Activated CD4-positive, alpha-beta T cell treated with anti-CD3 and anti-CD28 coated beads, Interleukin-10, Interleukin-2, amounts not matched to agents 100 ng/mL and 50 ng/mL, durations not matched to agents 16 hours and 8 hours (primary cell): Measurements from ENCODE around the gene MTFP1.
A peak's percentile ranks its signal among the peaks of the same experiment; 100 is the strongest.
"Not testable (repeated sequence)": the region's sequence is repeated elsewhere in the genome, so short reads cannot be mapped to it uniquely, and the experiment has no call there.

ENCODE experiments used
- DNase-seq: peaks from one replicate; pipeline ENCODE4 v3.0.0-alpha.2; 2020

The MTFP1 gene

DNA sequence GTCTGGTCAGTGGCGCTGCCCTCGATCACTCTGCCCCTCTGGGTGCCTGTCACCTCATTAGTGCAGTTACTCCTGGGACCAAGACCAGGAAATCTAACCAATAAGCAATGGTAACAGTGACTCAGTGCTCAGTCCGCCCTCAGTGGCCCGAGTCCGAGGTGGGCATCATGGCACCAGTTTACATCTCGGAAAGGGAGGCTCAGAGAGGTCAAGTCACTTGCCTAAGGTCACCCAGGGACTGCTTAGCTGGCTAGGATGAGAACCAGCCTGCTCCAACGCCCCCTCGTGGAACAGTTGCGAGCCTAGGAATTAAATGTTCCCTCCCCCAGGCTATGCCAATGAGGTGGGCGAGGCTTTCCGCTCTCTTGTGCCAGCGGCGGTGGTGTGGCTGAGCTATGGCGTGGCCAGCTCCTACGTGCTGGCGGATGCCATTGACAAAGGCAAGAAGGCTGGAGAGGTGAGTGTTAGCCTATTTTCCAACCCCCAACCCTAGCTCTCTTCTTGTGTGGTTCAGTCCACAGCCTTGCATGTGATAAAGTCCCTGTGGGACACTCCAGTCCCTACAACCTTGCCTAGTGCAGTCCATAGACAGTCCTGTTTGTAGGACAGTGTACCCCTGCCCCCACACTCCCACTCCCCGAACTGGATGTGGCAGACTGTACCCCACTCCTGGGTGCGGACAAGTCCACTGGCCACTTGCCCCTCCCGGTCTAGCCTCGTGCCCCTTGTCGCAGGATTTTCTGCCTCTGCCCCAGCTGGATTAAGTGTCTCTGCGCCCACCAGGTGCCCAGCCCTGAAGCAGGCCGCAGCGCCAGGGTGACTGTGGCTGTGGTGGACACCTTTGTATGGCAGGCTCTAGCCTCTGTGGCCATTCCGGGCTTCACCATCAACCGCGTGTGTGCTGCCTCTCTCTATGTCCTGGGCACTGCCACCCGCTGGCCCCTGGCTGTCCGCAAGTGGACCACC, 1.1 kb downstream of the MTFP1 start:
- DNase-seq = peak; percentile 94

DNA sequence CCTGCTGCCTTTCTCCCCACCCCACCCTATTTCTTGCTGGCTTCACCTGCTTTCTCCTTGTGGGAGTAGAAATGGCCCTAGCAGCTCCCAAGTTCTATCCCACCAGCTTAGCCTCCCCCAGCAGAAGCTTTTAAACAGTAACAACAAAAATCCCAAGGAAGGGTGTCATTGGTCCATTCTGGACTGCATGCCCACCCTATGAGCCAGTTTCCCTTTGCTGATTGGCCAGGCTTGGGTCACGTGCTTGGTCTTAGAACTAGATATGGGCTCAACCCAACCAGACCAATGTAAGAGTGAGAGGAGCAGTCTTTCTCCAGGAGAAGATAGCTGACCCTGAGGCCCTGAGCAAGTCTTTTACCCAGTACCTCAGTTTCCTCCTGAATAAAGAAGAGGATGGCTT, 2.3 kb downstream of the MTFP1 start:
- no peak for DNase-seq

GRCh38 chr22:30429887-30430286, 4.3 kb downstream of the MTFP1 start:
- no peak for DNase-seq

DNA sequence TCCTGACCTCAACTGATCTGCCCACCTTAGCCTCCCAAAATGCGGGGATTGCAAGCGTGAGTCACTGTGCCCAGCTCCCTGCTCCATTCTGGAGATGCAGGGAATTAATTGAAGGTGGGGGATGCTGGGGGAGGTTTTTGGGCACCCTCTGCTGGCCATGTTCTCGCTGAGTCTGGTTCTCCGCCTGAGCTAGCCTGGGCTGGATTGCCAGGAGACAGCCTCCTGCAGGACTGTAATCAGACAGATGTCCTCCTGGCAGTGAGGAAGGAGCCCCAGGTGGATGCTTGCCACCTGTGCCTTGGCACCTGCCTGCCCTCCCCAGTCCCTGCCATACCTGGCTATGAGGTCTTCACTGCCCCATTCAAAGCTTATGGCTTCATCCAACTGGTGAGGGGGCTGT, 5.4 kb downstream of the MTFP1 start:
- no peak for DNase-seq

GRCh38 chr22:30432096-30432495, 6.5 kb downstream of the MTFP1 start:
- DNase-seq = no peak

DNA sequence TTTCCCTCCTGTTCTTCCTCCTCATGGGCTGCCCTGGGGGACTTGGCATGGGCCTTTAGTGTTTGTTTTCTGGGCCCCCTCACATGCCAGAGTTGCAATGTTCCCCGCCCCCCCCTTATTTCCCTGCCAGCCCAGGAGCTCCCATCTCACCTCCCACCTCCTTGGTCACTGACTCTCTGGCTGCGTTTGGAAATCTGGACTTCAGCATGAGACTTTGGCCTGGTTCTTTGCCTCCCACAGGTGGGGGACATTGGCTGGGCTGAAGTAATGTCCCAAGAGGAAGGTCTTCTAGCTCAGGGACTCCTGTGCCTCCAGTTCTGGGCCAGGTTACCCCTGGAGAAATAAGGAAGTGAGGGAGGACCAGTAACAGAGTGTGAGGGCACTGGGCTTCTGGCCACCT, 7.0 kb downstream of the MTFP1 start:
- DNase-seq = no peak

DNA sequence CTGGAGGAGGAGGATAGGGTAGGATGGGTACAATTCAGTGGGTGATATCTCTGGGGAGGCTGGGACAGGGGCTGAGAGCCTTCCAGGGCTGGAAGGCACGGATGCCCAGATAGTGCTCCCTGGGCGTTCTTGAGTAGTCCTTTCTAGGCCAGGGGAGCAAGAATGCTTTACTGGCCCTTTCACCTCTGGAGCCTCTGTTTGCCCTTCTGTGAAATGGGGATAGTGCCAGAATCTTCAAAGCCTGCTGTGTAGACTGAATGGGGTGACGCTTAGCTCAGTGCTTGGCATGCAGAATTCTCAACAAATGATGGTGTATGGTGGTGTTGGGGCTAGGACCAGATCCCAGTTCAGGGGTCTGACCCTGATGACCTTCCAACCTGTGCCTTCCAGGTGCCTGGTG, 7.7 kb downstream of the MTFP1 start:
- DNase-seq = no peak

GRCh38 chr22:30433773-30434172, 8.2 kb downstream of the MTFP1 start:
- DNase-seq = no peak

DNA sequence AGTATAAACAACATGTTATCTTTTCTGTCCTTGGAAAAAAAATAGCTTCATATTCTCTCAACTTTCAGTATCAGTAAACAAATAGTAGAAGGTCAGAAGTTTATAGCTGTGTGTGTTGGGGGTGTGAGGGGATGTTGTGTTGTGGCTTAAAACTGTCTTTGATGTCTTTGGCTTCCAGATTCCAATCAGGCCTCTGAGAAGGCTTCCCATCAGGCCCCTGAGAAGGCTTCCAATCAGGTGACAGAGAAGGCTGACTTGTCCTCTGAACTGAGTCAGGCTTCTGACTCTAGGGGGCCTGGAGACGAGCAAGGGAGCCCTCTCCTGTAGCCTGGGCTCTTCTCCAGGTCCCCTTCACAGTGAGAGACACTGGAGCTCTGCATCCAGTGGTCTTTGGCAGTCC, 9.3 kb downstream of the MTFP1 start:
- no peak for DNase-seq

- peak; percentile 92 for DNase-seq
Observed at GRCh38 chr22:30435674-30436126, 10.1 kb downstream of the MTFP1 start.

DNA sequence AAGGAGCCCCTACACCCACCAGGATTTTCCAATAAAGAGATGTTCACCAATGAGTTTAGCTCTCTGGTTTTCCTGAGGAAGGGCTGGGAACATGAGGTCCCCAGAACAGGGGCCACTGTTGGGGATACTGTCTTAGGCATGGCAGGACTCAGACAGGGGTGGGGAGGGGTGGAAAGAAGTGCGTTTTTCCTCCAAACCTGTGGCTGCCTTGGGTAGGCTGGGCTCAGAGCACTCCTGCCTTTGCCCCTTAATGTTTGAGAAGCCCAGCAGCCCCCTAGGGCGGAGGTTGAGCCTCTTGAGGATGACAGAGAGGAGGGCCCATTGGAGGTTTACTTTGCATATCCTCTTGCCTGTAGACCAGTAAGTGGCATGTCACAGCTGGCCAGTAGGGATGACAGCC, 10.6 kb downstream of the MTFP1 start:
- DNase-seq = no peak

- DNase-seq = no peak
Observed at GRCh38 chr22:30438559-30438958, 13.0 kb downstream of the MTFP1 start.

DNA sequence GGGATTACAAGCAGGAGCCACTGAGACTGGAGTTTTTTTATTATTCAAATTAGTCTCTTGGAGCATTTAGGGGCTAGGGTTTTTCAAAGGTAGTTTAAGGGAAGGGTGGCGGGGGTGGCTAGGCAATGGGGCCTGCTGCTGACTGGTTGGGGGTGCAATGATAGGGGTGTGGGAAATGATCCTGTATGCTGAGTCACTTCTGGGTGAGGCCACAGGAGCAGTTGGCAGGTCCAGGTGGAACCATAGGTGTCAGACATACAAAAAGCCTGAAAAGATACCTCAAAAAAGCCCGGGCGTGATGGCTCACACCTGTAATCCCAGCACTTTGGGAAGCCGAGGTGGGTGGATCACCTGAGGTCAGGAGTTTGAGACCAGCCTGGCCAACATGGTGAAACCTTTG, 13.7 kb downstream of the MTFP1 start:
- no peak for DNase-seq

DNA sequence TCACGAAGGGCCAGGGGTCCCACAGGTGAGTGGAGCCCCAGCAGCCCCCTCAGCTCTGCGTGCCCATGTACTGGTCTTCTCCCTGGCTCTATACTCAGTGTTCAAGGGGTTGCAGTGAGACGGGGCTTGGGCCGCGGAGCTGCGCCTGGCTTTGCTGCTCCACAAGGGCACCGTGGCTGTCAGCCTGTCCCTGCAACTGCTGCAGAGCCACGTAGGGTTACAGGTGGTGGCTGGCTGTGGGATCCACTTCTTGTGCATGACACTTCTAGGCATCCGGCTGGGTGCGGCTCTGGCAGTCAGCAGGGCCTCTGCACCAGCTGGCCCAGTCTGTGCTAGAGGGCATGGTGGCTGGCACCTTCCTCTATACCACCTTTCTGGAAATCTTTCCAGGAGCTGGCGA, 14.3 kb downstream of the MTFP1 start:
- no peak for DNase-seq

DNA sequence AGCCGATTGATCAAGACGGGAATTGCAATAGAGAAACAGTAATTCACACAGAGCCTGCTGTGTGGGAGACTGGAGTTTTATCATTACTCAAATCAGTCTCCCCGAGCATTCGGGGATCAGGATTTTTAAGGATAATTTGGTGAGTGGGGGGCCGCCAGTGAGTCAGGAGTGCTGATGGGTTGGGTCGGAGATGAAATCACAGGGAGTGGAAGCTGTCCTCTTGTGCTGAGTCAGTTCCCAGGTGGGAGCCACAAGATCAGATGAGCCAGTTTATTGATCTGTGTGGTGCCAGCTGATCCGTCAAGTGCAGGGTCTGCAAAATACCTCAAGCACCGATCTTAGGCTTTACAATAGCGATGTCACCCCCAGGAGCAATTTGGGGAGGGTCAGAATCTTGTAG, 15.5 kb downstream of the MTFP1 start:
- DNase-seq = no peak

DNA sequence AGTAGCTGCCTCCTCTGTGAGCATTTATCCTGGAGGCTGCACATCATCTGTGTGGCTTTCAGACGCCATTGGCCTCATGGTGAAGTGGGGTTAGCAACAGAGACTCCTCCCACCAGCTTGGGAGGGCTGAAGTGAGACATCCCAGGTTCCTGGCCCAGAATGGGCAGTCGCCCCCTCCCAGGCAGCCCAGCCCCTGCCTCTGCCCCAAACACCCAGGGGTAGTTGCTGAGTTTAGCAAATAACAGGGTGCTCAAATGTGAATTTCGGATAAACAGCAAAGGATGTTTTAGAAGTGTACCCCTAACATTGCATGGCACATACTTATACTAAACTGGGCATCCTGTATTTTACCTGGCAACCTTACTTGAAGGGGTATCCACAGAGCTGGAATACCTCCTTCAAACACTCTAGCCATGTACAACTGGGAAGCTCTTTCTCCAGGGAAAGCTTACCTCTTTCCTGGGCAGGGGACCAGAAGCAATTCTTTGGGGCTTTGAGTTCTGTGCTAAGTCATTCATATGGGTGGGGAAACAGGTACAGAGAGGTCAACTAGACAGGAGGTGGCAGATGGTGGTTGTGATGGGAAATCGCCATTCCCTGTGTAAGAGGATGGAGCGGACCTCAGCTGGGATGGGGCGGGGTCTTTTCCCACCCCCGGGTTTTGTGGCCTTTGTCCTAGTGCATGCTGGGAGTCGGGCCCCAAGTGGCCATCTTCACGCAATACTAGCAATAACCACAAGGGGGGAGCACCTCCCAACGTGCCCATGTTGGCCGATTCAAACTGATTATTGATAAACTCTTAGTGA, 19.3 kb downstream of the MTFP1 start:
- peak; percentile 81 for DNase-seq

GRCh38 chr22:30445438-30446145, 20.0 kb downstream of the MTFP1 start:
- DNase-seq = no peak

DNA sequence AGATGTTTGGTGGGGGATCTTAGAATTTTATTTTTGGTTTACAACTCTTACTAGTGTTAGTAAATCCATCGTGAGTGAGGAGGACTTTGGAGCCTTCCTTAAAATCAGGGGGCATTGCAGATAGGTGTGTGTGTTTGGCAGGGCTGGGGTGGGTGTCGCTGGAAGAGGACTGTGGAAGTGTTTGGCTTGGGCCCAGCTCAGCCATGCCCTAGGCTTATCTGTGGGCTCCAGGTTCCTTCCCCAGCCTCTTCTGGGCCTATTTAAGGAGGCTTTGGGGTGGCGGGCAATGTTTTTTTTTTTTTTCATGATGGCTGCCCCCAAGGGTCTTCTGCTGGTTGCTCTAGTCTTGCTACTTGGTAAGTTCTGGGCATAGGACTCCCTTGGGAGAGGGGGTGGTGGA, 22.1 kb downstream of the MTFP1 start:
- no peak for DNase-seq

- DNase-seq = not testable (repeated sequence)
Observed at GRCh38 chr22:30451488-30451887, 25.9 kb downstream of the MTFP1 start.

- DNase-seq = no peak
Observed at GRCh38 chr22:30452861-30453260, 27.3 kb downstream of the MTFP1 start.

- DNase-seq = peak; percentile 34
Observed at GRCh38 chr22:30453731-30454510, 28.4 kb downstream of the MTFP1 start.

DNA sequence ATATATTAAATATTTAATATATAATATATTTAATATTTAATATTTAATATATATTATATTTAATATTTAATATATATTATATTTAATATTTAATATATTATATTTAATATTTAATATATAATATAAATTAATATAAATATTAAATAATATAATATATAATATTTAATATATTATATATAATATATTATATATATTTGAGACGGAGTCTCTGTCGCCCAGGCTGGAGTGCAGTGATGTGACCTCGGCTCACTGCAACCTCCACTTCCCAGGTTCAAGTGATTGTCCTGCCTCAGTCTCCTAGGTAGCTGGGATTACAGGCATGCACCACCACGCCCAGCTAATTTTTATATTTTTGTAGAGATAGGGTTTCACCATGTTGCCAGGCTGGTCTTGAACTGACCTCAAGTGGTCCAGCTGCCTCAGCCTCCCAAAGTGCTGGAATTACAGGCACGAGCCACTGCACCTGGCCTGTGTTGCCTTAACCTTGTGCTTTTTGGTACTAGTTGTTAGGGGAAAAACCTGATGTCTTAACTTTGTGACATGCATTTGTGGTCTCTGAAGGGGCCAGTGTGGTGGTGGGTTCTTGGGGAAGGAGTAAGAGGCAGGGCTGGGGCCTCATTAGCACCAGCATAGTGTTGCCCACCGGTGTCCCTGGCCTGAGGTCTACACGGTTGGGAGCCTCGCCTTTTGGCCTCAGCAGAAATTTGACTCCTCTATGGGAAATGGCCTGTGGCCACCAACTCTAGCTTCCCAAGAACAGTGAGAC, 29.7 kb downstream of the MTFP1 start:
- DNase-seq = no peak
